WTC11 (cell line): Measurements from ENCODE around the gene LIN28A. TPM values are rescaled to one million over a fixed set of nuclear protein-coding genes. Genes with fewer than 3 reads are reported as not detected.
A peak's percentile ranks its signal among the peaks of the same experiment; 100 is the strongest.

Experiments
- ATF2 ChIP-seq: sonication (generic); formaldehyde crosslinking; IDR thresholded peaks from 2 replicates; pipeline ENCODE4 v1.8.1; 2022; ENCODE audit warnings: low read depth, missing genetic modification reagents, borderline replicate concordance
- ATF3 ChIP-seq: sonication (generic); formaldehyde crosslinking; conservative IDR thresholded peaks from 2 replicates; pipeline ENCODE4 v1.8.1; 2022; ENCODE audit warnings: mild to moderate bottlenecking, missing genetic modification reagents
- CBFB ChIP-seq: sonication (generic); formaldehyde crosslinking; IDR thresholded peaks from 2 replicates; pipeline ENCODE4 v1.8.1; 2022; ENCODE audit warnings: mild to moderate bottlenecking, low read depth, missing genetic modification reagents
- E2F4 ChIP-seq: sonication (generic); formaldehyde crosslinking; IDR thresholded peaks from 2 replicates; pipeline ENCODE4 v1.8.1; 2022; ENCODE audit warnings: low read depth, mild to moderate bottlenecking, moderate library complexity, missing genetic modification reagents, borderline replicate concordance
- ELF4 ChIP-seq: sonication (generic); formaldehyde crosslinking; IDR thresholded peaks from 2 replicates; pipeline ENCODE4 v1.8.1; 2022; ENCODE audit warnings: low read depth, mild to moderate bottlenecking, moderate library complexity, missing genetic modification reagents
- FOXJ3 ChIP-seq: sonication (generic); formaldehyde crosslinking; IDR thresholded peaks from 2 replicates; pipeline ENCODE4 v1.9.0; 2021; ENCODE audit warnings: missing genetic modification reagents, mild to moderate bottlenecking, borderline replicate concordance
- FOXK1 ChIP-seq: sonication (generic); formaldehyde crosslinking; IDR thresholded peaks from 2 replicates; pipeline ENCODE4 v1.8.0; 2022; ENCODE audit warnings: mild to moderate bottlenecking, moderate library complexity, missing genetic modification reagents
- GABPB1 ChIP-seq: sonication (generic); formaldehyde crosslinking; IDR thresholded peaks from 2 replicates; pipeline ENCODE4 v1.8.1; 2023; ENCODE audit warnings: mild to moderate bottlenecking, missing genetic modification reagents
- GTF2I ChIP-seq: fragments of 250-450 bp; sonication (Bioruptor Pico); conservative IDR thresholded peaks from 2 replicates; pipeline ENCODE4 v1.4.0; 2021; ENCODE audit warnings: mild to moderate bottlenecking
- HMGA2 ChIP-seq: fragments of 250-450 bp; sonication (Bioruptor Pico); IDR thresholded peaks from 2 replicates; pipeline ENCODE4 v1.4.0; 2021; ENCODE audit warnings: mild to moderate bottlenecking, moderate library complexity
- IRF2 ChIP-seq: sonication (generic); formaldehyde crosslinking; IDR thresholded peaks from 2 replicates; pipeline ENCODE4 v1.8.0; 2022; ENCODE audit warnings: low read depth, missing genetic modification reagents, borderline replicate concordance
- KAT7 ChIP-seq: sonication (generic); formaldehyde crosslinking; IDR thresholded peaks from 2 replicates; pipeline ENCODE4 v1.8.1; 2023; ENCODE audit warnings: missing genetic modification reagents, mild to moderate bottlenecking, borderline replicate concordance
- NR2C2 ChIP-seq: sonication (generic); formaldehyde crosslinking; IDR thresholded peaks from 2 replicates; pipeline ENCODE4 v1.8.0; 2022; ENCODE audit warnings: mild to moderate bottlenecking, missing genetic modification reagents
- NR3C1 ChIP-seq: sonication (generic); formaldehyde crosslinking; conservative IDR thresholded peaks from 2 replicates; pipeline ENCODE4 v1.8.1; 2023; ENCODE audit warnings: low read depth, mild to moderate bottlenecking, missing genetic modification reagents
- PRRX2 ChIP-seq: fragments of 250-450 bp; sonication (Bioruptor Pico); IDR thresholded peaks from 2 replicates; pipeline ENCODE4 v1.8.0; 2021; ENCODE audit warnings: mild to moderate bottlenecking
- RELA ChIP-seq: sonication (generic); formaldehyde crosslinking; IDR thresholded peaks from 2 replicates; pipeline ENCODE4 v1.8.1; 2022; ENCODE audit warnings: missing genetic modification reagents, mild to moderate bottlenecking, borderline replicate concordance
- SOX15 ChIP-seq: fragments of 250-450 bp; sonication (Bioruptor Pico); IDR thresholded peaks from 2 replicates; pipeline ENCODE4 v1.9.0; 2021; ENCODE audit warnings: mild to moderate bottlenecking
- TEAD4 ChIP-seq: sonication (generic); formaldehyde crosslinking; IDR thresholded peaks from 2 replicates; pipeline ENCODE4 v1.8.0; 2022; ENCODE audit warnings: mild to moderate bottlenecking, missing genetic modification reagents
- TP53 ChIP-seq: sonication (generic); formaldehyde crosslinking; IDR thresholded peaks from 2 replicates; pipeline ENCODE4 v1.8.1; 2023; ENCODE audit warnings: mild to moderate bottlenecking, missing genetic modification reagents
- ZNF263 ChIP-seq: sonication (generic); formaldehyde crosslinking; IDR thresholded peaks from 2 replicates; pipeline ENCODE4 v1.8.1; 2022; ENCODE audit warnings: low read depth, mild to moderate bottlenecking, moderate library complexity, missing genetic modification reagents
- ZNF425 ChIP-seq: fragments of 250-450 bp; sonication (Bioruptor Pico); conservative IDR thresholded peaks from 2 replicates; pipeline ENCODE4 v1.9.0; 2021; ENCODE audit warnings: mild to moderate bottlenecking
- ZNF512 ChIP-seq: sonication (generic); formaldehyde crosslinking; IDR thresholded peaks from 2 replicates; pipeline ENCODE4 v1.8.1; 2022; ENCODE audit warnings: missing genetic modification reagents, borderline replicate concordance
- total RNA-seq: library from RNA; stranded (reverse); gene quantifications from 3 replicates; pipeline ENCODE4 v1.2.3, GENCODE V29; 2021
- TF ChIP-seq, protein P1 (sequence below): sonication (generic); formaldehyde crosslinking; IDR thresholded peaks from 2 replicates; pipeline ENCODE4 v1.8.1; 2023; ENCODE audit warnings: mild to moderate bottlenecking, missing genetic modification reagents
- TF ChIP-seq, protein P2 (sequence below): sonication (generic); formaldehyde crosslinking; IDR thresholded peaks from 2 replicates; pipeline ENCODE4 v1.8.1; 2023; ENCODE audit warnings: mild to moderate bottlenecking, missing genetic modification reagents
- TF ChIP-seq, protein P3 (sequence below): sonication (generic); formaldehyde crosslinking; IDR thresholded peaks from 2 replicates; pipeline ENCODE4 v1.8.0; 2022; ENCODE audit warnings: mild to moderate bottlenecking, missing genetic modification reagents
- TF ChIP-seq, protein P4 (sequence below): sonication (generic); formaldehyde crosslinking; IDR thresholded peaks from 2 replicates; pipeline ENCODE4 v1.8.1; 2023; ENCODE audit warnings: mild to moderate bottlenecking, missing genetic modification reagents, moderate library complexity

Gene LIN28A
- total RNA-seq, 1 experiment from 2014 or later, result 1,251 TPM

- TF ChIP-seq, protein P1, sequence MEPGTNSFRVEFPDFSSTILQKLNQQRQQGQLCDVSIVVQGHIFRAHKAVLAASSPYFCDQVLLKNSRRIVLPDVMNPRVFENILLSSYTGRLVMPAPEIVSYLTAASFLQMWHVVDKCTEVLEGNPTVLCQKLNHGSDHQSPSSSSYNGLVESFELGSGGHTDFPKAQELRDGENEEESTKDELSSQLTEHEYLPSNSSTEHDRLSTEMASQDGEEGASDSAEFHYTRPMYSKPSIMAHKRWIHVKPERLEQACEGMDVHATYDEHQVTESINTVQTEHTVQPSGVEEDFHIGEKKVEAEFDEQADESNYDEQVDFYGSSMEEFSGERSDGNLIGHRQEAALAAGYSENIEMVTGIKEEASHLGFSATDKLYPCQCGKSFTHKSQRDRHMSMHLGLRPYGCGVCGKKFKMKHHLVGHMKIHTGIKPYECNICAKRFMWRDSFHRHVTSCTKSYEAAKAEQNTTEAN (CRISPR knock-in tag), result peak; percentile 100
- TF ChIP-seq SOX15 (CRISPR knock-in tag) (no peak), FOXK1 (peak; percentile 99), ATF2 (CRISPR knock-in tag) (peak; percentile 98), GTF2I (CRISPR knock-in tag) (no peak), ZNF263 (CRISPR knock-in tag) (peak; percentile 89; the same call in 1 of the 2 replicates), CBFB (CRISPR knock-in tag) (peak; percentile 99), PRRX2 (CRISPR knock-in tag) (peak; percentile 94; the same call in 1 of the 2 replicates), KAT7 (CRISPR knock-in tag) (peak; percentile 100), NR3C1 (CRISPR knock-in tag) (peak; percentile 99), ZNF512 (peak; percentile 99), FOXJ3 (peak; percentile 98), GABPB1 (peak; percentile 96), E2F4 (peak; percentile 99), TEAD4 (CRISPR knock-in tag) (peak; percentile 100), ZNF425 (peak; percentile 77; the same call in 1 of the 2 replicates), ELF4 (CRISPR knock-in tag) (peak; percentile 99), NR2C2 (CRISPR knock-in tag) (peak; percentile 91), TP53 (CRISPR knock-in tag) (peak; percentile 100), ATF3 (CRISPR knock-in tag) (peak; percentile 93), RELA (CRISPR knock-in tag) (peak; percentile 99), HMGA2 (CRISPR knock-in tag) (no peak), IRF2 (peak; percentile 98)
- TF ChIP-seq, protein P2, sequence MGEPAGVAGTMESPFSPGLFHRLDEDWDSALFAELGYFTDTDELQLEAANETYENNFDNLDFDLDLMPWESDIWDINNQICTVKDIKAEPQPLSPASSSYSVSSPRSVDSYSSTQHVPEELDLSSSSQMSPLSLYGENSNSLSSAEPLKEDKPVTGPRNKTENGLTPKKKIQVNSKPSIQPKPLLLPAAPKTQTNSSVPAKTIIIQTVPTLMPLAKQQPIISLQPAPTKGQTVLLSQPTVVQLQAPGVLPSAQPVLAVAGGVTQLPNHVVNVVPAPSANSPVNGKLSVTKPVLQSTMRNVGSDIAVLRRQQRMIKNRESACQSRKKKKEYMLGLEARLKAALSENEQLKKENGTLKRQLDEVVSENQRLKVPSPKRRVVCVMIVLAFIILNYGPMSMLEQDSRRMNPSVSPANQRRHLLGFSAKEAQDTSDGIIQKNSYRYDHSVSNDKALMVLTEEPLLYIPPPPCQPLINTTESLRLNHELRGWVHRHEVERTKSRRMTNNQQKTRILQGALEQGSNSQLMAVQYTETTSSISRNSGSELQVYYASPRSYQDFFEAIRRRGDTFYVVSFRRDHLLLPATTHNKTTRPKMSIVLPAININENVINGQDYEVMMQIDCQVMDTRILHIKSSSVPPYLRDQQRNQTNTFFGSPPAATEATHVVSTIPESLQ (CRISPR knock-in tag), result peak; percentile 97
- TF ChIP-seq, protein P3, sequence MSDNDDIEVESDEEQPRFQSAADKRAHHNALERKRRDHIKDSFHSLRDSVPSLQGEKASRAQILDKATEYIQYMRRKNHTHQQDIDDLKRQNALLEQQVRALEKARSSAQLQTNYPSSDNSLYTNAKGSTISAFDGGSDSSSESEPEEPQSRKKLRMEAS (CRISPR knock-in tag), result peak; percentile 97
- TF ChIP-seq, protein P4, sequence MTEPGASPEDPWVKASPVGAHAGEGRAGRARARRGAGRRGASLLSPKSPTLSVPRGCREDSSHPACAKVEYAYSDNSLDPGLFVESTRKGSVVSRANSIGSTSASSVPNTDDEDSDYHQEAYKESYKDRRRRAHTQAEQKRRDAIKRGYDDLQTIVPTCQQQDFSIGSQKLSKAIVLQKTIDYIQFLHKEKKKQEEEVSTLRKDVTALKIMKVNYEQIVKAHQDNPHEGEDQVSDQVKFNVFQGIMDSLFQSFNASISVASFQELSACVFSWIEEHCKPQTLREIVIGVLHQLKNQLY (CRISPR knock-in tag), result peak; percentile 98
These were observed 2.0 kb upstream of the LIN28A start (continued) for GRCh38 chr1:26408604-26409003.
